ENCODE results near the gene SYT8. TPM values are rescaled to one million over a fixed set of nuclear protein-coding genes. Genes with fewer than 3 reads are reported as not detected.
"Not testable (repeated sequence)": the region's sequence is repeated elsewhere in the genome, so short reads cannot be mapped to it uniquely, and the experiment has no call there.

Gene SYT8
- total and polyA plus RNA-seq, 5 experiments from 2014 or later, result not detected

- ATAC-seq (no peak), DNase-seq (no peak)
- POLR2A ChIA-PET, result no interaction called here
- no peak overlapping the region for H3K4me3 Mint-ChIP-seq
- peaks cover 0 to 15% (median 11%) of the 10 kb centered on the region in 5 donors for H3K27me3 Mint-ChIP-seq
- no peak overlapping the region for H3K27ac Mint-ChIP-seq
- peaks cover 0 to 3% (median 0%) of the 10 kb centered on the region in 3 donors for H3K36me3 Mint-ChIP-seq
- H3K4me1 Mint-ChIP-seq, result peaks cover 0 to 4% (median under 1%) of the 10 kb centered on the region in 4 donors
- peaks cover 0 to 2% (median 0%) of the 10 kb centered on the region in 9 donors for H3K9me3 Mint-ChIP-seq
Measured at GRCh38 chr11:1807264-1807995, 27.4 kb upstream of the SYT8 start.

DNA sequence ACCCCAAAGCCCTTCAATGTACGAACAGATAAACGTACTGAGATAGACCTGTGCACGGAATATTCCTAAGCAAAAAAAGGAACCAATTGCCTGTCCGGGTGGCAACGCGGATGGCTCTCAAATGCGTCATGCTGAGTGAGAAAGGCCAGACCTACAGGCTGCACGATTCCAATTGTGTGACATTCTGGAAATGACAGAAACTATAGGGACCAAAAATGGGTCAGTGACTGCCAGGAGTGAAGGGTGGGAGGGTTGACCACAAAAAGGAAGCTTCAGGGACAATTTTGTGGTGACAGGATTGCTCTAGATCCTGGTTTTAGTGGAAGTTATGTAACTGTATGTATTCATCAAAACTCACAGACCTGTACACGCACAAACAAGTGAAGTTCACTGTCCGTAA, 24.0 kb upstream of the SYT8 start:
- Mint-ChIP-seq H3K9me3 (peaks cover 0 to 4% (median 0%) of the 10 kb centered on the region in 9 donors), H3K4me3 (no peak overlapping the region), H3K27ac (no peak overlapping the region), H3K27me3 (peaks cover 0 to 16% (median 1%) of the 10 kb centered on the region in 5 donors), H3K4me1 (peaks cover 0 to 4% (median under 1%) of the 10 kb centered on the region in 4 donors), H3K36me3 (peaks cover 0 to 4% (median 0%) of the 10 kb centered on the region in 3 donors)
- DNase-seq (no peak), ATAC-seq (no peak)
- POLR2A ChIA-PET, result no interaction called here

DNA sequence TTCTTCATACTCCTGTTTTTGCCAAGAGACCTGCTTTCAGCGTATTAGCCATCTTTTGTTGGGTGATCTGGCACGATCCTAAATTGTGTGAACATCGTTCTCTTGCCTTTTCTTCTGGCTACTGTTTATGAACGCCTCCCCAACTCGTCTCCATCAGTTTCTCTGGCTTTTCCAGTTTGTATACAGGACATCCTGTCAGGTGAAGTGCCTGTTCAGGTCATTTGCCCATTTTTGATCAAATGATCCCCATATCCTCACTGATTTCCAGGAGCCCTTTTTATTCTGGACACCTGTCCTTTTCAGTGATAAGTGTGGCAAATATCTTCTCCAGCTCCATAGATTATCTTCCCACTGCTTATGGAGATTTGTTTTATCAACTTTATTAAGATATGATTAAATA, 22.5 kb upstream of the SYT8 start:
- H3K9me3 Mint-ChIP-seq, result peaks cover 0 to 8% (median under 1%) of the 10 kb centered on the region in 9 donors

DNA sequence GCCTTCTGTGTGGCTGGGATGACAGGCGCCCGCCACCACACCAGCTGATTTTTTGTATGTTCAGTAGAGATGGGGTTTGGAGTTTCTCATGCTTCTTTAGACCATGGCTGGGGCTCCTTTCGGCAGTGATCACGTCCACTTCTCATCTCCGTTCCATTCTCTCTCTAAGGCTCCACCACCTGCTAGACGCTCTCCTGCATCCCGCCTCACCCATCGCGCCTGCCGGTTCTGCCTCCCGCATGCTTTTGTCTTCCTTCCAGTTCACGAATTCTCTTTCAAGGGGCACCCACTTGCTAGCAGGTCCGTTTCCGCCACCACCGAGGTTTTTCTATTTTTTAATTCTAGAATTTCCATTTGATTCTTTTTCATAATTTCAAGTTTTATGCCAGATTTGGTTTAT, 22.0 kb upstream of the SYT8 start:
- DNase-seq (no peak), ATAC-seq (no peak)
- peaks cover 0 to 4% (median under 1%) of the 10 kb centered on the region in 4 donors for H3K4me1 Mint-ChIP-seq
- peaks cover 0 to 16% (median 1%) of the 10 kb centered on the region in 5 donors for H3K27me3 Mint-ChIP-seq
- H3K27ac Mint-ChIP-seq, result peak overlapping the region in 1 of 10 donors; percentile 64
- H3K9me3 Mint-ChIP-seq, result peaks cover 0 to 12% (median 3%) of the 10 kb centered on the region in 9 donors
- POLR2A ChIA-PET, result no interaction called here
- H3K4me3 Mint-ChIP-seq, result no peak overlapping the region
- peaks cover 0 to 5% (median 4%) of the 10 kb centered on the region in 3 donors for H3K36me3 Mint-ChIP-seq

More for the DNA sequence above, 22.5 kb upstream of the SYT8 start:
- POLR2A ChIA-PET, result no interaction called here
- DNase-seq (no peak), ATAC-seq (no peak)
- peaks cover 0 to 4% (median 0%) of the 10 kb centered on the region in 3 donors for H3K36me3 Mint-ChIP-seq
- peaks cover 0 to 16% (median 1%) of the 10 kb centered on the region in 5 donors for H3K27me3 Mint-ChIP-seq
- H3K4me3 Mint-ChIP-seq, result no peak overlapping the region
- H3K4me1 Mint-ChIP-seq, result peaks cover 0 to 4% (median under 1%) of the 10 kb centered on the region in 4 donors
- H3K27ac Mint-ChIP-seq, result no peak overlapping the region

- POLR2A ChIA-PET, H3K4me3 Mint-ChIP-seq: not testable (repeated sequence)
Measured at GRCh38 chr11:1813356-1813755, 21.4 kb upstream of the SYT8 start.

DNA sequence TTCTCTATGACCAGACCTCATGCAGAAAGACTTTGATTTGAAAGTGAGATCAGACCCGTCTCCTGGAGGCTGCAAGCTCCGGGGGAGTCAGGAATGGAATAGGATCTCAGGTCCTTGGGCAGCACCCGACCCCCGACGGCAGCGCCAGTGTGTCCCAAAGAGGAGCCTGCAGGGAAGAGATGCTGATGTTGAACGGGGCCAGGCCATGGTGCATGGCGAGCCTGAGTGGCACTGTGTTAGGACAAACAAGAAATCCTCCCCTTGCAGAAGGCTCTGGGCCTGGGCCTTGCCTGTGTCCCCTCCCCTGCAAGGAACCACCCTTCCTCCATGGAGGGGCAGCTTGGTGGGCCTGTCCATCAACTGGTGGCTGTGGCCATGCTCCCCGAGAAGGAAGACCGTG, 20.1 kb upstream of the SYT8 start:
- Mint-ChIP-seq H3K9me3 (peaks cover 0 to 22% (median 6%) of the 10 kb centered on the region in 9 donors), H3K4me3 (no peak overlapping the region), H3K27ac (no peak overlapping the region), H3K27me3 (peaks cover 0 to 11% (median 1%) of the 10 kb centered on the region in 5 donors), H3K36me3 (peaks cover 0 to 12% (median 4%) of the 10 kb centered on the region in 3 donors), H3K4me1 (peaks cover 0 to 2% (median under 1%) of the 10 kb centered on the region in 4 donors)
- POLR2A ChIA-PET, result no interaction called here
- DNase-seq (no peak), ATAC-seq (no peak)

More at GRCh38 chr11:1813356-1813755, 21.4 kb upstream of the SYT8 start:
- H3K4me1 Mint-ChIP-seq, DNase-seq, H3K36me3 Mint-ChIP-seq, ATAC-seq: not testable (repeated sequence)
- peaks cover 0 to 13% (median 3%) of the 10 kb centered on the region in 9 donors for H3K9me3 Mint-ChIP-seq
- peaks cover 0 to 16% (median 1%) of the 10 kb centered on the region in 5 donors for H3K27me3 Mint-ChIP-seq
- H3K27ac Mint-ChIP-seq, result peak overlapping the region in 1 of 10 donors; percentile 64

- DNase-seq (no peak), ATAC-seq (no peak)
- Mint-ChIP-seq H3K9me3 (peaks cover 0 to 23% (median 10%) of the 10 kb centered on the region in 9 donors), H3K4me1 (peaks cover 0 to 2% (median 0%) of the 10 kb centered on the region in 4 donors), H3K27me3 (peaks cover 0 to 11% (median 1%) of the 10 kb centered on the region in 5 donors), H3K36me3 (peaks cover 0 to 12% (median 4%) of the 10 kb centered on the region in 3 donors), H3K4me3 (no peak overlapping the region), H3K27ac (no peak overlapping the region)
- POLR2A ChIA-PET, result no interaction called here
Measured at GRCh38 chr11:1815311-1815710, 19.5 kb upstream of the SYT8 start.

GRCh38 chr11:1815751-1816150, 19.0 kb upstream of the SYT8 start:
- POLR2A ChIA-PET, result no interaction called here
- Mint-ChIP-seq H3K4me3 (no peak overlapping the region), H3K9me3 (peaks cover 0 to 23% (median 10%) of the 10 kb centered on the region in 9 donors), H3K27ac (no peak overlapping the region), H3K27me3 (peaks cover 0 to 11% (median 1%) of the 10 kb centered on the region in 5 donors), H3K4me1 (peaks cover 0 to 2% (median 0%) of the 10 kb centered on the region in 4 donors), H3K36me3 (peaks cover 0 to 12% (median 4%) of the 10 kb centered on the region in 3 donors)
- no peak for ATAC-seq
- no peak for DNase-seq

- no peak overlapping the region for H3K27ac Mint-ChIP-seq
- H3K27me3 Mint-ChIP-seq, result peaks cover 0 to 11% (median 5%) of the 10 kb centered on the region in 5 donors
- no peak for ATAC-seq
- H3K4me3 Mint-ChIP-seq, result no peak overlapping the region
- peaks cover 0 to 12% (median 4%) of the 10 kb centered on the region in 3 donors for H3K36me3 Mint-ChIP-seq
- POLR2A ChIA-PET, result no interaction called here
- H3K4me1 Mint-ChIP-seq, result peaks cover 0 to 5% (median 0%) of the 10 kb centered on the region in 4 donors
- H3K9me3 Mint-ChIP-seq, result peaks cover 0 to 23% (median 11%) of the 10 kb centered on the region in 9 donors
- no peak for DNase-seq
Measured at GRCh38 chr11:1817000-1817399, 17.8 kb upstream of the SYT8 start.

DNA sequence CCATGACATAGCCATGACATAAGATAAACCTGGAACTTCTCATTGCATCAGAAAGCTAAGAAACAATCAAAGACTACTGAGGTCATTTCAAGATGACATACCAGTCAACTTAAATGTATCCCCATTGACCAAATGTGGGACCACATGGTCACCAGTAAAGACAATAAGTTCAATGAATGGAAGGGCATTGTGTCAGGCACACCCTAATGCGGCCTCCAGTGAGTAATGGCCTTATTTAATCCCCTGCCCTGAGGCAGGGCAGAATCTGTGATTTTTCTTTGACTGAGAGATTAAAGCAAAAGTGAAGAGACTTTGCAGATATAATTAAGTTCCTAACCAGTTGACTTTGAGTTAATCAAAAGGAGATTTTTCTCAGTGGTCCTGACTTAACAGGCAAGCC, 17.3 kb upstream of the SYT8 start:
- Mint-ChIP-seq H3K9me3 (peaks cover 0 to 23% (median 11%) of the 10 kb centered on the region in 9 donors), H3K27me3 (peaks cover 0 to 8% (median 5%) of the 10 kb centered on the region in 5 donors), H3K27ac (no peak overlapping the region), H3K4me1 (peaks cover 0 to 5% (median 0%) of the 10 kb centered on the region in 4 donors), H3K4me3 (no peak overlapping the region), H3K36me3 (peaks cover 0 to 12% (median 0%) of the 10 kb centered on the region in 3 donors)
- ATAC-seq (no peak), DNase-seq (no peak)
- POLR2A ChIA-PET, result no interaction called here

GRCh38 chr11:1819074-1819473, 15.7 kb upstream of the SYT8 start:
- H3K27me3 Mint-ChIP-seq, result peaks cover 0 to 5% (median 0%) of the 10 kb centered on the region in 5 donors
- H3K9me3 Mint-ChIP-seq, result peaks cover 0 to 23% (median 11%) of the 10 kb centered on the region in 9 donors
- peaks cover 0 to 12% (median 0%) of the 10 kb centered on the region in 3 donors for H3K36me3 Mint-ChIP-seq
- H3K27ac Mint-ChIP-seq, result no peak overlapping the region
- POLR2A ChIA-PET, result interaction anchor here (0.5 kb wide), 1 partner anchor 11 kb away, joined by 3 read pairs; no protein-coding TSS in a partner anchor
- DNase-seq (no peak), ATAC-seq (no peak)
- peaks cover 0 to 6% (median 0%) of the 10 kb centered on the region in 4 donors for H3K4me1 Mint-ChIP-seq
- H3K4me3 Mint-ChIP-seq, result no peak overlapping the region

GRCh38 chr11:1820463-1821325, 14.1 kb upstream of the SYT8 start:
- Mint-ChIP-seq H3K36me3 (peaks cover 0 to 12% (median 0%) of the 10 kb centered on the region in 3 donors), H3K27ac (no peak overlapping the region), H3K4me1 (peaks cover 0 to 6% (median 0%) of the 10 kb centered on the region in 4 donors), H3K27me3 (peaks cover 0 to 5% (median 0%) of the 10 kb centered on the region in 5 donors), H3K4me3 (no peak overlapping the region), H3K9me3 (peaks cover 0 to 23% (median 11%) of the 10 kb centered on the region in 9 donors)
- DNase-seq, result no peak
- POLR2A ChIA-PET, result no interaction called here
- no peak for ATAC-seq

All from naive thymus-derived CD8-positive, alpha-beta T cell (primary cell).